Suppressor macrophage treated with lipopolysaccharide for 1 hour (primary cell): ENCODE results near the gene SECISBP2.
"Not testable (repeated sequence)": the region's sequence is repeated elsewhere in the genome, so short reads cannot be mapped to it uniquely, and the experiment has no call there.

Experiments used
- DNase-seq, 3 donors: peaks; one replicate each; pipeline ENCODE4 v3.0.0-alpha.2; 2020 to 2022

Gene SECISBP2

GRCh38 chr9:89309608-89310474, 8.5 kb upstream of the SECISBP2 start:
- DNase-seq = peak in 1 of 3 donors; percentile 9

- peak; percentile 100 for DNase-seq
Observed at GRCh38 chr9:89310475-89311345, 7.6 kb upstream of the SECISBP2 start, which contains the start of gene CKS2. CKS2 (plus strand) TSS chr9:89311195; CDS start chr9:89311293, 98 bp downstream.

GRCh38 chr9:89311346-89312221, 6.7 kb upstream of the SECISBP2 start:
- DNase-seq = peak in 1 of 3 donors; percentile 16

- DNase-seq = peak; percentile 22 to 42 (median 27)
Observed at GRCh38 chr9:89312222-89312571, 6.1 kb upstream of the SECISBP2 start.

- no peak for DNase-seq
Observed at GRCh38 chr9:89313842-89314241, 4.5 kb upstream of the SECISBP2 start.

GRCh38 chr9:89314955-89315354, 3.3 kb upstream of the SECISBP2 start:
- no peak for DNase-seq

GRCh38 chr9:89315482-89315881, 2.8 kb upstream of the SECISBP2 start:
- no peak for DNase-seq

GRCh38 chr9:89317282-89317681, 1.0 kb upstream of the SECISBP2 start:
- DNase-seq = no peak

- no peak for DNase-seq
Observed at GRCh38 chr9:89319015-89319905, 960 bp downstream of the SECISBP2 start.

GRCh38 chr9:89323390-89323789, 5.1 kb downstream of the SECISBP2 start:
- no peak for DNase-seq

GRCh38 chr9:89325733-89326132, 7.4 kb downstream of the SECISBP2 start:
- no peak for DNase-seq

GRCh38 chr9:89328064-89328463, 9.8 kb downstream of the SECISBP2 start:
- no peak for DNase-seq

- DNase-seq = no peak
Observed at GRCh38 chr9:89329917-89330316, 11.6 kb downstream of the SECISBP2 start.

- DNase-seq = no peak
Observed at GRCh38 chr9:89330513-89330912, 12.2 kb downstream of the SECISBP2 start.

- DNase-seq = no peak
Observed at GRCh38 chr9:89339807-89340206, 21.5 kb downstream of the SECISBP2 start.

- DNase-seq = no peak
Observed at GRCh38 chr9:89340332-89340731, 22.0 kb downstream of the SECISBP2 start.

GRCh38 chr9:89342213-89342612, 23.9 kb downstream of the SECISBP2 start:
- DNase-seq = no peak

GRCh38 chr9:89342948-89343347, 24.6 kb downstream of the SECISBP2 start:
- DNase-seq = no peak

- not testable (repeated sequence) for DNase-seq
Observed at GRCh38 chr9:89343812-89344211, 25.5 kb downstream of the SECISBP2 start.

GRCh38 chr9:89345476-89345875, 27.2 kb downstream of the SECISBP2 start:
- DNase-seq = no peak

- no peak for DNase-seq
Observed at GRCh38 chr9:89346696-89347095, 28.4 kb downstream of the SECISBP2 start.

GRCh38 chr9:89347651-89348050, 29.4 kb downstream of the SECISBP2 start:
- DNase-seq = no peak
